Coronary artery (tissue), 2 donors: ENCODE measurements around the gene ADCY9.

Experiments
- DNase-seq: peaks from one replicate; pipeline ENCODE4 v3.0.0-alpha.2; 2017; ENCODE audit warnings: low spot score
- H3K27ac ChIP-seq, 2 donors: fragments of 200-600 bp; sonication (generic); one replicate each; pipeline ENCODE4 v1.5.1; 2016 to 2019
- H3K4me3 ChIP-seq: fragments of 200-600 bp; sonication (generic); 2 replicates; pipeline ENCODE4 v1.5.1; 2016; ENCODE audit warnings: mild to moderate bottlenecking, moderate library complexity
- CTCF ChIP-seq: fragments of 200-600 bp; sonication (generic); IDR thresholded peaks from one replicate; pipeline ENCODE4 v1.5.1; 2019; ENCODE audit warnings: antibody characterized with exemption

ADCY9 gene

GRCh38 chr16:4089251-4089810 is 26.9 kb downstream of the ADCY9 start:
- Histone ChIP-seq H3K27ac (peak overlapping the region; percentile 86 to 87), H3K4me3 (no peak overlapping the region)
- peak; percentile 28 for DNase-seq
- no peak for TF ChIP-seq CTCF

GRCh38 chr16:4087990-4088577 is 28.2 kb downstream of the ADCY9 start:
- Histone ChIP-seq H3K27ac (peak overlapping the region in 1 of 2 donors; percentile 11), H3K4me3 (no peak overlapping the region)
- TF ChIP-seq CTCF = no peak
- no peak for DNase-seq

GRCh38 chr16:4087099-4087885 is 28.9 kb downstream of the ADCY9 start:
- Histone ChIP-seq H3K4me3 (no peak overlapping the region), H3K27ac (peak overlapping the region in 1 of 2 donors; percentile 11)
- peak; percentile 45 for DNase-seq
- no peak for TF ChIP-seq CTCF

- no peak for TF ChIP-seq CTCF
- H3K4me3 ChIP-seq = no peak overlapping the region
- no peak overlapping the region for H3K27ac ChIP-seq
- DNase-seq = peak; percentile 68
These were observed 30.1 kb downstream of the ADCY9 start for GRCh38 chr16:4086153-4086552.

GRCh38 chr16:4085405-4085970 is 30.8 kb downstream of the ADCY9 start:
- no peak overlapping the region for H3K27ac ChIP-seq

GRCh38 chr16:4083347-4083870 is 32.8 kb downstream of the ADCY9 start:
- Histone ChIP-seq H3K4me3 (no peak overlapping the region), H3K27ac (no peak overlapping the region)
- no peak for TF ChIP-seq CTCF
- DNase-seq = no peak

More at GRCh38 chr16:4085405-4085970, 30.8 kb downstream of the ADCY9 start:
- TF ChIP-seq CTCF = no peak
- H3K4me3 ChIP-seq = no peak overlapping the region
- DNase-seq = no peak
